ENCODE data around the gene ACAN. TPM values are rescaled to one million over a fixed set of nuclear protein-coding genes. Genes with fewer than 3 reads are reported as not detected.

Gene ACAN
- 21.5 to 176 TPM (median 171 TPM) in 3 replicates for total RNA-seq
- long read RNA-seq, full-length matches to known transcripts: 7 of 65 reads
- long read RNA-seq, partial matches to known transcripts: 40 of 65 reads
- long read RNA-seq, other reads (novel, unspliced or antisense): 18 of 65 reads

DNA sequence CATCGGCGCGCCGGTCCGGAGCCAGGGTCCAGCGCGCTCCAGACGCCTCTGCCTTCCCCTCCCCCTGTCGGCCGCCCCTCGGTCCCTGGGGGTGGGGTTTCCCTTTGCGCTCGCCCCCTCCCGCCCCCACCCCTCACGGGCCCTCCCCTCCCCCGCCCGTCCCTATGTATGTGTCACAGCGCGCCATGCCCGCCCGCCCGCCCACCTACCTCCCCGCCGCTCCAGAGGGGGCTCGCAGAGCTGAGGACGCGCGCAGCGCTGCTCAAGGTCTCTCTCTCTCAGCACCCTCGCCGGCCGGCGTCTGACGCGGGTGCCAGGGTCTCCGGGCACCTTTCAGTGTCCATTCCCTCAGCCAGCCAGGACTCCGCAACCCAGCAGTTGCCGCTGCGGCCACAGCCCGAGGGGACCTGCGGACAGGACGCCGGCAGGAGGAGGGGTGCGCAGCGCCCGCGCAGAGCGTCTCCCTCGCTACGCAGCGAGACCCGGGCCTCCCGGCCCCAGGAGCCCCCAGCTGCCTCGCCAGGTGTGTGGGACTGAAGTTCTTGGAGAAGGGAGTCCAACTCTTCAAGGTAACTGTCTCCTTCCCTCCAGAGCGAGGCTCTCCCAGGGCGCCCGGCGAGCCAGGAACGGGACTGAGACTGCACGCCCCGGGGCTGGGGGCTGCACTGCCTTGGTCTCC, at the start of gene ACAN:
TSS of gene ACAN (plus strand) at position 196 of the 679 bp plus-strand sequence. CDS start 32,771 bp downstream, outside the sequence.
- no peak for TF ChIP-seq CTCF (IDR thresholded peaks at IDR 0.05)
- H3K4me1 Mint-ChIP-seq (ENCODE audit: low read depth): peaks cover 51% of the 10 kb centered on the region
- peaks cover 21% of the 10 kb centered on the region for H3K27me3 Mint-ChIP-seq (ENCODE audit: low read depth)
- peaks cover 5% of the 10 kb centered on the region for H3K36me3 Mint-ChIP-seq (ENCODE audit: low read depth)
- no peaks in the 10 kb centered on the region for H3K9me3 Mint-ChIP-seq (ENCODE audit: low read depth)
- H3K27ac Mint-ChIP-seq (ENCODE audit: unreplicated experiment): peak within 1 kb of the TSS; percentile 83
- H3K4me3 Mint-ChIP-seq (ENCODE audit: unreplicated experiment): peak within 1 kb of the TSS; percentile 97
- no peak for DNase-seq (ENCODE audit: low spot score)

DNA sequence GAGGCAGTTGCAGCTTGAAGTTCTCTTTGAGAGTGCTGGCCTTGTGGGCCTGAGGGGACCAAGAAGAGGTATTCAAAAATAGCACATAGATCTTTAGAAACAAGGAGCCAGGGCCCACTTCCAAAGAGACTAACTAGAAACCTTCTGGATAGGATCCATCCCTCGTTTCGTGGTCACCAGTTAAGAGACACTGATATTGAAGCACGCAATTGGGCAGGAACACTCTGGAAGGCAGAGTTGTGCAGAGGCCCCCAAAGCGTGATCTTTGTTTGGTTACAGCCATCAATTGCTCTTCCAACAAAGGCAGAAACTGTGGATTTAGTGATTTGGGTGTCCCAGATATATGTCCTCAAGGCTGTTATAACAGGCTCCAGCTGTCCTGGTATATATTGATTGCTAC, 46.7 kb upstream of the ACAN start:
- no peak overlapping the region for H3K4me3 Mint-ChIP-seq (ENCODE audit: unreplicated experiment)
- DNase-seq (ENCODE audit: low spot score): no peak
- H3K27ac Mint-ChIP-seq (ENCODE audit: unreplicated experiment): no peak overlapping the region
- H3K36me3 Mint-ChIP-seq (ENCODE audit: low read depth): peaks cover 4% of the 10 kb centered on the region
- H3K9me3 Mint-ChIP-seq (ENCODE audit: low read depth): peaks cover 8% of the 10 kb centered on the region
- H3K27me3 Mint-ChIP-seq (ENCODE audit: low read depth): peaks cover 6% of the 10 kb centered on the region
- H3K4me1 Mint-ChIP-seq (ENCODE audit: low read depth): peaks cover 4% of the 10 kb centered on the region
- no peak for TF ChIP-seq CTCF (IDR thresholded peaks at IDR 0.05)

GRCh38 chr15:88756921-88757320, 46.3 kb upstream of the ACAN start:
- peaks cover 4% of the 10 kb centered on the region for H3K36me3 Mint-ChIP-seq (ENCODE audit: low read depth)
- no peak for TF ChIP-seq CTCF (IDR thresholded peaks at IDR 0.05)

GRCh38 chr15:88759872-88760271, 43.4 kb upstream of the ACAN start:
- Mint-ChIP-seq H3K27me3 (ENCODE audit: low read depth) (peaks cover 5% of the 10 kb centered on the region), H3K4me3 (ENCODE audit: unreplicated experiment) (no peak overlapping the region), H3K27ac (ENCODE audit: unreplicated experiment) (no peak overlapping the region), H3K9me3 (ENCODE audit: low read depth) (peaks cover 8% of the 10 kb centered on the region), H3K36me3 (ENCODE audit: low read depth) (peaks cover 4% of the 10 kb centered on the region), H3K4me1 (ENCODE audit: low read depth) (no peaks in the 10 kb centered on the region)
- TF ChIP-seq CTCF (IDR thresholded peaks at IDR 0.05): no peak
- DNase-seq (ENCODE audit: low spot score): no peak

More at GRCh38 chr15:88756921-88757320, 46.3 kb upstream of the ACAN start:
- Mint-ChIP-seq H3K4me1 (ENCODE audit: low read depth) (peaks cover 4% of the 10 kb centered on the region), H3K4me3 (ENCODE audit: unreplicated experiment) (no peak overlapping the region), H3K27ac (ENCODE audit: unreplicated experiment) (no peak overlapping the region), H3K27me3 (ENCODE audit: low read depth) (peaks cover 6% of the 10 kb centered on the region), H3K9me3 (ENCODE audit: low read depth) (peaks cover 8% of the 10 kb centered on the region)
- DNase-seq (ENCODE audit: low spot score): no peak

DNA sequence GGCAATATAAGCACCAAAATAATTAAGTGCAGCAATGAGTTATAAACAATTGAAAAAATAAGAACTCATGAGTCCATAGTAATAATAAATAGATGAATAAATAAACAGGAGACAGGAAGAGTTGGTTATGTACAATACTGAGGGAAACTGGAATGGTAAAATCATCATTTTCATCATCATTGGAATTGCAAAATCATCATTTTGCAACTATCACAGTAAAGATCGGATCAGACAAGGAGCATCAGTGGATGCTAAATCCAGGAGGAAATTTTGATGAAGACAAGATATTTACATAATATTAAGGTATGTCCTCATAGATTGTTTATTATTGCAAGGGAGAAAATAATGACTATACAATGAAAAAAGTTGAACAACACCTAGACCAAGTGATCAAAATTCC, 38.8 kb upstream of the ACAN start:
- Mint-ChIP-seq H3K4me1 (ENCODE audit: low read depth) (peaks cover 3% of the 10 kb centered on the region), H3K27me3 (ENCODE audit: low read depth) (peaks cover 11% of the 10 kb centered on the region), H3K4me3 (ENCODE audit: unreplicated experiment) (no peak overlapping the region), H3K9me3 (ENCODE audit: low read depth) (peaks cover 8% of the 10 kb centered on the region), H3K36me3 (ENCODE audit: low read depth) (peaks cover 4% of the 10 kb centered on the region), H3K27ac (ENCODE audit: unreplicated experiment) (no peak overlapping the region)
- no peak for DNase-seq (ENCODE audit: low spot score)
- TF ChIP-seq CTCF (IDR thresholded peaks at IDR 0.05): no peak
